NCI-H82 treated with DMSO at 0.1 percent for 48 hours (cell line): Measurements from ENCODE around the gene ISOC1.

Source experiments
- DNase-seq: peaks from one replicate; lab custom pipeline; 2025; ENCODE audit not compliant: unreplicated experiment; lab: John Stamatoyannopoulos, UW

The ISOC1 gene

GRCh38 chr5:129124608-129125007 is 30.1 kb downstream of the ISOC1 start:
- DNase-seq: no peak

- DNase-seq: no peak
Observed at GRCh38 chr5:129125819-129126218, 31.3 kb downstream of the ISOC1 start.

- no peak for DNase-seq
Observed at GRCh38 chr5:129133553-129133952, 39.0 kb downstream of the ISOC1 start.

- no peak for DNase-seq
Observed at GRCh38 chr5:129135633-129136032, 41.1 kb downstream of the ISOC1 start.

GRCh38 chr5:129137637-129138036 is 43.1 kb downstream of the ISOC1 start:
- DNase-seq: no peak

GRCh38 chr5:129141078-129141477 is 46.5 kb downstream of the ISOC1 start:
- DNase-seq: no peak

GRCh38 chr5:129141696-129142095 is 47.1 kb downstream of the ISOC1 start:
- DNase-seq: no peak

GRCh38 chr5:129155876-129156275 is 61.3 kb downstream of the ISOC1 start:
- DNase-seq: no peak

- no peak for DNase-seq
Observed at GRCh38 chr5:129161830-129162229, 67.3 kb downstream of the ISOC1 start.
